ENCODE data around the gene NFASC. TPM values are rescaled to one million over a fixed set of nuclear protein-coding genes. Genes with fewer than 3 reads are reported as not detected.

NFASC gene
- total and polyA plus RNA-seq, 9 of the 15 experiments (the other 6 are each of a cell fraction or from before 2014, with no cell fraction given): 0.03 to 0.16 (median 0.06) TPM; not detected in 6

DNA sequence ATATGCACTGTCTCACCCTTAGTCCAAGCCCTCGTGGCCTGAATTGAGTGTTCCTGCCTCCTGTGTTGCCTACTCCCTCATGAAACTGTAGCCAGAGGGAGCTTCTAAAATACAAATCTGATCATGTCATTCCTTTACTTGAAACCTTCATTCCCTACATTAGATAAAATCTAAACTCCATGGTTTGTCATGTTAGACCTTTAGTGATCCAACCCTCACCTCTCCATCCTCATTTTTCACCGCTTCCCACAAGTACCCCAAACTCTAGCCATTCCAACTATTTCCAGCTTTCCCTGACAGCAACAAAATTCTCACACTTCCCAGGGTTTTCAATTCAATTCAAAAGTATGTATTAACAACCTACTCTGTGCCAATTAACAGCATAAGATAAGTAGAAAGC, 154.0 kb downstream of the NFASC start:
- Histone ChIP-seq H3K4me3 (no peak overlapping the region), H2AFZ (ENCODE audit: low read depth, low read length) (no peak overlapping the region), H3K4me1 (replicated peaks in 1 of 2; ENCODE audit: control insufficient read depth in 2 of 2, insufficient read depth in 2 of 2, low read length in 2 of 2) (no peaks in the 10 kb centered on the region), H3K79me2 (ENCODE audit: control insufficient read depth, insufficient read depth, low read length) (no peaks in the 10 kb centered on the region), H3K27me3 (ENCODE audit: control insufficient read depth in 2 of 2, insufficient read depth in 2 of 2, low read length in 2 of 2) (peaks cover 49 to 65% of the 10 kb centered on the region in 2 experiments), H3K27ac (ENCODE audit: extremely low read depth, low read depth, low read length) (no peak overlapping the region), H3K9me3 (replicated peaks; ENCODE audit: control insufficient read depth, insufficient read depth, low read depth, low read length) (no peaks in the 10 kb centered on the region), H4K20me1 (replicated peaks; ENCODE audit: control insufficient read depth, insufficient read depth, low read length) (peaks cover 7% of the 10 kb centered on the region), H3K36me3 (ENCODE audit: control insufficient read depth, insufficient read depth, low read length) (no peaks in the 10 kb centered on the region), H3K4me2 (ENCODE audit: insufficient read depth, low read length) (no peak overlapping the region), H3K9ac (ENCODE audit: insufficient read depth in 1 of 2, low read depth in 2 of 2, low read length in 2 of 2) (no peak overlapping the region), H3K9me1 (ENCODE audit: control insufficient read depth, insufficient read depth, low read length) (no peaks in the 10 kb centered on the region)
- BruUV-seq (replicated peaks): no TSS peak
- ChIA-PET POLR2A (no interaction called here), CTCF (ENCODE audit: low intra/inter-chr PET ratio) (no interaction called here)
- intact Hi-C loops (cut with micrococcal nuclease) (no loop called here), in situ Hi-C loops (cut with MboI) (no loop called here)
- no peak for DNase-seq (ENCODE audit: extremely low read depth in 1 of 4, low spot score in 3 of 4)
- 0% methylated on average over 2 of the region's 2 CpGs for WGBS (ENCODE audit: insufficient coverage, low coverage, missing lambda C conversion rate)
- TF ChIP-seq BCOR (IDR thresholded peaks at IDR 0.05) (peak; percentile 36; the same call in 1 of the 2 replicates), RBM25 (IDR thresholded peaks at IDR 0.05; ENCODE audit: low read depth, low read length, severe bottlenecking) (peak; percentile 2), NR2C1 (IDR thresholded peaks at IDR 0.05) (no peak), NR2C1 (tag; IDR thresholded peaks at IDR 0.05) (no peak)
- no peak for FAIRE-seq
- no peak for ATAC-seq

DNA sequence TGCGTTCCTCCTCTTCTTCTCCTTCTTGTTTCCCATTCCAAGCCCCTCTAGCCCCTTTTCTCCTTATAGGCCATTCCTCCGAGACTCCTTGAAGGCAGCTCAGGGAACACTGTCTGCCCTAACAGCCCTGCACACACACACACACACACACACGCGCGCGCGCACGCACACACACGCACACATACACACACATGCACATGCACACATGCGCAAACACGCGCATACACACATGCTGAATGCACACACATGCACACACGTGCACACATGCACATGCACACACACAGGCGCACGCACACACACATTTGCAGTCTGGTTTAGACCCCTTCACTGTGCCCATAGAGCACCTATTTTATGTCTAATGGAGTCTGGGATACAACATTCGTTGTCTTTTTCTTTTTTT, 154.6 kb downstream of the NFASC start:
- BruUV-seq (replicated peaks): no TSS peak
- Histone ChIP-seq H3K27ac (ENCODE audit: extremely low read depth, low read depth, low read length) (no peak overlapping the region), H3K4me3 (no peak overlapping the region), H3K4me1 (replicated peaks in 1 of 2; ENCODE audit: control insufficient read depth in 2 of 2, insufficient read depth in 2 of 2, low read length in 2 of 2) (no peaks in the 10 kb centered on the region), H4K20me1 (replicated peaks; ENCODE audit: control insufficient read depth, insufficient read depth, low read length) (peaks cover 4% of the 10 kb centered on the region), H2AFZ (ENCODE audit: low read depth, low read length) (no peak overlapping the region), H3K9me1 (ENCODE audit: control insufficient read depth, insufficient read depth, low read length) (no peaks in the 10 kb centered on the region), H3K9me3 (replicated peaks; ENCODE audit: control insufficient read depth, insufficient read depth, low read depth, low read length) (no peaks in the 10 kb centered on the region), H3K9ac (ENCODE audit: insufficient read depth in 1 of 2, low read depth in 2 of 2, low read length in 2 of 2) (no peak overlapping the region), H3K79me2 (ENCODE audit: control insufficient read depth, insufficient read depth, low read length) (no peaks in the 10 kb centered on the region), H3K27me3 (ENCODE audit: control insufficient read depth in 2 of 2, insufficient read depth in 2 of 2, low read length in 2 of 2) (peaks cover 49 to 65% of the 10 kb centered on the region in 2 experiments), H3K36me3 (ENCODE audit: control insufficient read depth, insufficient read depth, low read length) (no peaks in the 10 kb centered on the region), H3K4me2 (ENCODE audit: insufficient read depth, low read length) (no peak overlapping the region)
- WGBS (ENCODE audit: insufficient coverage, low coverage, missing lambda C conversion rate): 25% methylated on average over 16 of the region's 16 CpGs
- FAIRE-seq (no peak), ATAC-seq (no peak), DNase-seq (ENCODE audit: extremely low read depth in 1 of 4, low spot score in 3 of 4) (no peak)
- POLR2A ChIA-PET: interaction anchor here (0.7 kb wide), 1 partner anchor 170 kb away, joined by 4 read pairs; no protein-coding TSS in a partner anchor
- in situ Hi-C loops (cut with MboI): no loop called here
- intact Hi-C loops (cut with micrococcal nuclease): no loop called here
- TF ChIP-seq ZNF695 (CRISPR knock-in tag; IDR thresholded peaks at IDR 0.05) (no peak), MCM3 (IDR thresholded peaks at IDR 0.05) (peak; percentile 43; the same call in 1 of the 2 replicates), ZNF561 (CRISPR knock-in tag; conservative IDR thresholded peaks at IDR 0.05) (no peak), SRSF1 (IDR thresholded peaks at IDR 0.05; ENCODE audit: low read depth, low read length) (no peak), PHF21A (IDR thresholded peaks at IDR 0.05; ENCODE audit: borderline replicate concordance, low read depth) (no peak), ASH1L (IDR thresholded peaks at IDR 0.05; ENCODE audit: borderline replicate concordance, low read depth, partially characterized antibody) (no peak)
- TF ChIP-seq, protein P1, sequence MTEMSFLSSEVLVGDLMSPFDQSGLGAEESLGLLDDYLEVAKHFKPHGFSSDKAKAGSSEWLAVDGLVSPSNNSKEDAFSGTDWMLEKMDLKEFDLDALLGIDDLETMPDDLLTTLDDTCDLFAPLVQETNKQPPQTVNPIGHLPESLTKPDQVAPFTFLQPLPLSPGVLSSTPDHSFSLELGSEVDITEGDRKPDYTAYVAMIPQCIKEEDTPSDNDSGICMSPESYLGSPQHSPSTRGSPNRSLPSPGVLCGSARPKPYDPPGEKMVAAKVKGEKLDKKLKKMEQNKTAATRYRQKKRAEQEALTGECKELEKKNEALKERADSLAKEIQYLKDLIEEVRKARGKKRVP (CRISPR knock-in tag; IDR thresholded peaks at IDR 0.05): no peak
- CTCF ChIA-PET (ENCODE audit: low intra/inter-chr PET ratio): no interaction called here

Data from K562 (cell line).